Natural killer cell (primary cell): ENCODE measurements around the gene NOS1AP. TPM values are rescaled to one million over a fixed set of nuclear protein-coding genes. Genes with fewer than 3 reads are reported as not detected.

ENCODE experiments used
- ATAC-seq, 3 donors: fragments of 150-1000 bp in 2 of 3; fragments of 200-7000 bp in 1 of 3; cut with Tn5 transposase; 1 replicate in 1 of 3; 2 replicates in 2 of 3; pipeline ENCODE4 v1.10.0; 2021; ENCODE audit warnings: mild to moderate bottlenecking in 2 of 3, moderate library complexity in 2 of 3
- DNase-seq, 2 donors: peaks; one replicate each; pipeline versions ENCODE4 v3.0.0 to v3.0.0-alpha.2; 2013 to 2021; ENCODE audit warnings: mixed read lengths in 1 of 2
- H3K27ac ChIP-seq: one replicate; pipeline ENCODE4 v1.5.1; 2013; ENCODE audit warnings: mild to moderate bottlenecking, low read length
- H3K27me3 ChIP-seq: one replicate; pipeline ENCODE4 v1.6.1; 2013; ENCODE audit warnings: low read length; ENCODE audit not compliant: control insufficient read depth, insufficient read depth
- H3K36me3 ChIP-seq: one replicate; pipeline ENCODE4 v1.6.1; 2013; ENCODE audit warnings: low read length; ENCODE audit not compliant: control insufficient read depth, insufficient read depth
- H3K4me1 ChIP-seq: one replicate; pipeline ENCODE4 v1.6.1; 2013; ENCODE audit warnings: low read length; ENCODE audit not compliant: control insufficient read depth, insufficient read depth
- H3K4me3 ChIP-seq: one replicate; pipeline ENCODE4 v1.5.1; 2013; ENCODE audit warnings: low read length
- H3K9me3 ChIP-seq: one replicate; pipeline ENCODE4 v1.6.1; 2013; ENCODE audit warnings: low read length; ENCODE audit not compliant: control insufficient read depth, insufficient read depth
- H3K27ac Mint-ChIP-seq, 2 donors: one replicate each; pipeline ENCODE4 v1.8.0; 2022; ENCODE audit warnings: mild to moderate bottlenecking in 2 of 2, mixed read lengths in 2 of 2, moderate library complexity in 1 of 2
- H3K27me3 Mint-ChIP-seq, 2 donors: one replicate each; pipeline ENCODE4 v1.8.0; 2022; ENCODE audit warnings: low read depth in 2 of 2, mixed read lengths in 2 of 2
- H3K36me3 Mint-ChIP-seq: one replicate; pipeline ENCODE4 v1.8.0; 2022; ENCODE audit warnings: mixed read lengths
- H3K4me1 Mint-ChIP-seq, 2 donors: one replicate each; pipeline ENCODE4 v1.8.0; 2022; ENCODE audit warnings: mixed read lengths in 2 of 2
- H3K4me3 Mint-ChIP-seq: one replicate; pipeline ENCODE4 v1.8.0; 2022; ENCODE audit warnings: mild to moderate bottlenecking, moderate library complexity, mixed read lengths
- H3K9me3 Mint-ChIP-seq, 2 donors: one replicate each; pipeline ENCODE4 v1.8.0; 2022; ENCODE audit warnings: mixed read lengths in 2 of 2
- CTCF ChIP-seq: fragments of 200-600 bp; IDR thresholded peaks from one replicate; pipeline ENCODE4 v1.8.0; 2022; ENCODE audit warnings: antibody characterized with exemption
- WGBS: methylation state at CpG from one replicate; pipeline ENCODE4 v1.1.7; 2013; ENCODE audit warnings: missing lambda C conversion rate; ENCODE audit not compliant: insufficient coverage; 5-methylcytosine and 5-hydroxymethylcytosine counted together
- intact Hi-C: fragments of 100-400 bp; cut with micrococcal nuclease; formaldehyde crosslinking; loops from one replicate; pipeline ENCODE4 v1.14.2; 2022
- total RNA-seq, 4 donors: library from RNA; stranded (reverse); fragments of 120-200 nt in 1 of 4; gene quantifications; one replicate each; pipeline versions ENCODE4 v1.2.3 to v1.2.4, GENCODE V29; 2013 to 2022

NOS1AP gene
- total RNA-seq, 3 donors from 2014 or later (not counting 1 experiment from before 2014, with no cell fraction given): 0.09 to 0.20 TPM; not detected in 1

- no peaks in the 10 kb centered on the region for H3K36me3 ChIP-seq
- Mint-ChIP-seq H3K4me3 (no peak overlapping the region), H3K27ac (peak overlapping the region; percentile 37 to 80), H3K36me3 (no peaks in the 10 kb centered on the region), H3K9me3 (peaks cover 0 to 3% of the 10 kb centered on the region in 2 donors), H3K27me3 (peaks cover 0 to 3% of the 10 kb centered on the region in 2 donors), H3K4me1 (peaks cover 46% of the 10 kb centered on the region in 2 donors)
- peaks cover 42% of the 10 kb centered on the region for H3K4me1 ChIP-seq
- H3K27ac ChIP-seq: no peak overlapping the region
- no peak for TF ChIP-seq CTCF
- intact Hi-C loops: no loop called here
- WGBS: 68% methylated on average over 2 of the region's 2 CpGs
- peaks cover 3% of the 10 kb centered on the region for H3K9me3 ChIP-seq
- H3K4me3 ChIP-seq: no peak overlapping the region
- no peaks in the 10 kb centered on the region for H3K27me3 ChIP-seq
- no peak for DNase-seq
- no peak for ATAC-seq
Measured at GRCh38 chr1:162298266-162298665, 228.8 kb downstream of the NOS1AP start.

GRCh38 chr1:162299018-162299417, 229.5 kb downstream of the NOS1AP start:
- peaks cover 0 to under 1% of the 10 kb centered on the region in 2 donors for H3K27me3 Mint-ChIP-seq
- intact Hi-C loops: no loop called here
- DNase-seq (no peak), ATAC-seq (no peak)
- TF ChIP-seq CTCF: no peak
- Histone ChIP-seq H3K4me1 (peaks cover 40% of the 10 kb centered on the region), H3K9me3 (peaks cover 3% of the 10 kb centered on the region), H3K4me3 (no peak overlapping the region), H3K27ac (no peak overlapping the region), H3K27me3 (no peaks in the 10 kb centered on the region), H3K36me3 (no peaks in the 10 kb centered on the region)
- H3K4me3 Mint-ChIP-seq: no peak overlapping the region
- no peaks in the 10 kb centered on the region for H3K36me3 Mint-ChIP-seq
- H3K4me1 Mint-ChIP-seq: peaks cover 41% of the 10 kb centered on the region in 2 donors
- no peak overlapping the region for H3K27ac Mint-ChIP-seq
- peaks cover 0 to 3% of the 10 kb centered on the region in 2 donors for H3K9me3 Mint-ChIP-seq

- WGBS: 87% methylated on average over 8 of the region's 8 CpGs
- TF ChIP-seq CTCF: no peak
- Mint-ChIP-seq H3K27me3 (peaks cover 0 to 3% of the 10 kb centered on the region in 2 donors), H3K27ac (no peak overlapping the region), H3K4me3 (no peak overlapping the region), H3K9me3 (peaks cover 0 to 3% of the 10 kb centered on the region in 2 donors), H3K4me1 (peaks cover 29 to 30% of the 10 kb centered on the region in 2 donors), H3K36me3 (no peaks in the 10 kb centered on the region)
- no peaks in the 10 kb centered on the region for H3K27me3 ChIP-seq
- H3K27ac ChIP-seq: no peak overlapping the region
- H3K9me3 ChIP-seq: peaks cover 3% of the 10 kb centered on the region
- DNase-seq: no peak
- ATAC-seq: no peak
- no peak overlapping the region for H3K4me3 ChIP-seq
- no peaks in the 10 kb centered on the region for H3K36me3 ChIP-seq
- H3K4me1 ChIP-seq: peaks cover 29% of the 10 kb centered on the region
- intact Hi-C loops: no loop called here
Measured at GRCh38 chr1:162300057-162300917, 230.8 kb downstream of the NOS1AP start.
